HEK293 (cell line): Measurements from ENCODE around the gene ELF3.
A peak's percentile ranks its signal among the peaks of the same experiment; 100 is the strongest.

Source experiments
- EGR2 ChIP-seq: fragments of 450-650 bp; formaldehyde crosslinking; IDR thresholded peaks from 2 replicates; pipeline ENCODE4 v1.5.1; 2016; ENCODE audit warnings: low read depth, missing biosample characterization, missing genetic modification characterization
- GLI4 ChIP-seq: fragments of 450-650 bp; formaldehyde crosslinking; IDR thresholded peaks from 2 replicates; pipeline ENCODE4 v1.5.1; 2016; ENCODE audit warnings: missing biosample characterization, missing genetic modification characterization
- KLF8 ChIP-seq: fragments of 450-650 bp; formaldehyde crosslinking; IDR thresholded peaks from 2 replicates; pipeline ENCODE4 v1.5.1; 2016; ENCODE audit warnings: missing biosample characterization, missing genetic modification characterization
- SP2 ChIP-seq: fragments of 450-650 bp; formaldehyde crosslinking; IDR thresholded peaks from 2 replicates; pipeline ENCODE4 v1.5.1; 2016; ENCODE audit warnings: missing biosample characterization, missing genetic modification characterization
- ZBTB21 ChIP-seq: fragments of 450-650 bp; formaldehyde crosslinking; IDR thresholded peaks from 2 replicates; pipeline ENCODE4 v1.5.1; 2017; ENCODE audit warnings: missing biosample characterization, missing genetic modification characterization
- ZBTB7A ChIP-seq: fragments of 450-650 bp; formaldehyde crosslinking; IDR thresholded peaks from 2 replicates; pipeline ENCODE4 v1.5.1; 2016; ENCODE audit warnings: low read depth, missing biosample characterization, missing genetic modification characterization
- ZBTB8A ChIP-seq: fragments of 450-650 bp; formaldehyde crosslinking; IDR thresholded peaks from 2 replicates; pipeline ENCODE4 v1.5.1; 2016; ENCODE audit warnings: missing biosample characterization, missing genetic modification characterization
- ZIC2 ChIP-seq: fragments of 450-650 bp; formaldehyde crosslinking; IDR thresholded peaks from 2 replicates; pipeline ENCODE4 v1.5.1; 2016; ENCODE audit warnings: missing biosample characterization, missing genetic modification characterization
- ZNF114 ChIP-seq: fragments of 450-650 bp; formaldehyde crosslinking; IDR thresholded peaks from 2 replicates; pipeline ENCODE4 v1.5.0; 2017; ENCODE audit warnings: missing biosample characterization, missing genetic modification characterization
- ZNF16 ChIP-seq: fragments of 450-650 bp; formaldehyde crosslinking; IDR thresholded peaks from 2 replicates; pipeline ENCODE4 v1.5.1; 2016; ENCODE audit warnings: low read depth, missing biosample characterization, missing genetic modification characterization
- ZNF174 ChIP-seq: fragments of 450-650 bp; formaldehyde crosslinking; IDR thresholded peaks from 2 replicates; pipeline ENCODE4 v1.5.0; 2017; ENCODE audit warnings: missing biosample characterization, mild to moderate bottlenecking, missing genetic modification characterization
- ZNF335 ChIP-seq: fragments of 450-650 bp; formaldehyde crosslinking; conservative IDR thresholded peaks from 2 replicates; pipeline ENCODE4 v1.5.1; 2016; ENCODE audit warnings: missing biosample characterization, missing genetic modification characterization
- ZNF354C ChIP-seq: fragments of 450-650 bp; formaldehyde crosslinking; IDR thresholded peaks from 2 replicates; pipeline ENCODE4 v1.5.1; 2016; ENCODE audit warnings: missing biosample characterization, missing genetic modification characterization, low read depth, borderline replicate concordance
- ZNF37A ChIP-seq: fragments of 450-650 bp; IDR thresholded peaks from 2 replicates; pipeline ENCODE4 v1.5.1; 2018; ENCODE audit warnings: missing biosample characterization, missing genetic modification characterization
- ZNF501 ChIP-seq: fragments of 450-650 bp; formaldehyde crosslinking; IDR thresholded peaks from 2 replicates; pipeline ENCODE4 v1.5.1; 2016; ENCODE audit warnings: missing biosample characterization, missing genetic modification characterization
- ZNF596 ChIP-seq: fragments of 450-650 bp; IDR thresholded peaks from 2 replicates; pipeline ENCODE4 v1.5.0; 2018; ENCODE audit warnings: missing biosample characterization, mild to moderate bottlenecking, missing genetic modification characterization, moderate library complexity
- ZNF621 ChIP-seq: fragments of 450-650 bp; formaldehyde crosslinking; IDR thresholded peaks from 2 replicates; pipeline ENCODE4 v1.5.1; 2017; ENCODE audit warnings: missing biosample characterization, missing genetic modification characterization
- ZNF629 ChIP-seq: fragments of 450-650 bp; formaldehyde crosslinking; IDR thresholded peaks from 2 replicates; pipeline ENCODE4 v1.5.1; 2017; ENCODE audit warnings: missing biosample characterization, missing genetic modification characterization
- ZNF747 ChIP-seq: fragments of 450-650 bp; formaldehyde crosslinking; IDR thresholded peaks from 2 replicates; pipeline ENCODE4 v1.5.1; 2016; ENCODE audit warnings: missing biosample characterization, missing genetic modification characterization
- ZNF791 ChIP-seq: fragments of 450-650 bp; formaldehyde crosslinking; IDR thresholded peaks from 2 replicates; pipeline ENCODE4 v1.5.1; 2016; ENCODE audit warnings: missing biosample characterization, missing genetic modification characterization
- TF ChIP-seq, protein P1 (sequence below): fragments of 450-650 bp; formaldehyde crosslinking; conservative IDR thresholded peaks from 2 replicates; pipeline ENCODE4 v1.5.1; 2016; ENCODE audit warnings: low read depth, missing biosample characterization, missing genetic modification characterization
- TF ChIP-seq, protein P2 (sequence below): fragments of 450-650 bp; formaldehyde crosslinking; IDR thresholded peaks from 2 replicates; pipeline ENCODE4 v1.5.1; 2016; ENCODE audit warnings: missing biosample characterization, missing genetic modification characterization
- TF ChIP-seq, protein P3 (sequence below): fragments of 450-650 bp; formaldehyde crosslinking; IDR thresholded peaks from 2 replicates; pipeline ENCODE4 v1.5.1; 2016; ENCODE audit warnings: missing biosample characterization, missing genetic modification characterization
- TF ChIP-seq, protein P4 (sequence below): fragments of 450-650 bp; formaldehyde crosslinking; conservative IDR thresholded peaks from 2 replicates; pipeline ENCODE4 v1.5.1; 2016; ENCODE audit warnings: low read depth, missing biosample characterization, missing genetic modification characterization
- TF ChIP-seq, protein P5 (sequence below): fragments of 450-650 bp; formaldehyde crosslinking; IDR thresholded peaks from 2 replicates; pipeline ENCODE4 v1.5.1; 2016; ENCODE audit warnings: missing biosample characterization, missing genetic modification characterization

The ELF3 gene

DNA sequence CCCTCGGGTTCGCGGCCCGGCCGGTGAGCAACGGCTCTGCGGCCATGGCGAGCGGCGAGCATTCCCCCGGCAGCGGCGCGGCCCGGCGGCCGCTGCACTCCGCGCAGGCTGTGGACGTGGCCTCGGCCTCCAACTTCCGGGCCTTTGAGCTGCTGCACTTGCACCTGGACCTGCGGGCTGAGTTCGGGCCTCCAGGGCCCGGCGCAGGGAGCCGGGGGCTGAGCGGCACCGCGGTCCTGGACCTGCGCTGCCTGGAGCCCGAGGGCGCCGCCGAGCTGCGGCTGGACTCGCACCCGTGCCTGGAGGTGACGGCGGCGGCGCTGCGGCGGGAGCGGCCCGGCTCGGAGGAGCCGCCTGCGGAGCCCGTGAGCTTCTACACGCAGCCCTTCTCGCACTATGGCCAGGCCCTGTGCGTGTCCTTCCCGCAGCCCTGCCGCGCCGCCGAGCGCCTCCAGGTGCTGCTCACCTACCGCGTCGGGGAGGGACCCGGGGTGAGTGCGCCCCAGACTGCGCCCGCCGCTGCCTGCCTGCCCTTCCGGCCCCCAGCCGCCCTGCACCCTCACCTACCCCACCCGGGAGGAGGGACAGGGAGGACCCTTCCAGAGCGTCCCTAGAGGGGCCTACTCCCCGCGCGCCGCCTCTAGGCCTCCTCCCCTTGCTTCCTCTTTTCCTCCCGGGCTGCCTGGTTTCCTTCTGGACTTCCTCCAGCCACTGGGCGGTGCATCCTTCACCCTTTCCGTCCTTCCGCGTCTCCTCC is 27.6 kb upstream of the ELF3 start, which contains the start of gene RNPEP (continued):
- TF ChIP-seq EGR2 (tag by site-specific recombination) (no peak), ZBTB7A (tag by site-specific recombination) (no peak), SP2 (peak; percentile 97), ZNF16 (tag by site-specific recombination) (no peak), ZNF621 (tag by site-specific recombination) (no peak), ZNF596 (tag by site-specific recombination) (0 out of 2 replicates have a peak, but pooled peaks have one; percentile 29), ZNF354C (tag by site-specific recombination) (no peak), ZBTB8A (tag by site-specific recombination) (peak; percentile 86), ZNF37A (tag by site-specific recombination) (0 out of 2 replicates have a peak, but pooled peaks have one; percentile 18), ZNF501 (tag by site-specific recombination) (peak; percentile 76; the same call in 1 of the 2 replicates), ZIC2 (peak; percentile 53; the same call in 1 of the 2 replicates), ZNF747 (tag by site-specific recombination) (no peak), GLI4 (tag by site-specific recombination) (peak; percentile 70; the same call in 1 of the 2 replicates), ZNF114 (tag by site-specific recombination) (no peak), ZNF629 (peak; percentile 49), KLF8 (tag by site-specific recombination) (peak; percentile 86), ZNF174 (tag by site-specific recombination) (no peak), ZNF791 (tag by site-specific recombination) (no peak), ZBTB21 (tag by site-specific recombination) (no peak), ZNF335 (no peak; the same call in 1 of the 2 replicates)
- TF ChIP-seq, protein P1, sequence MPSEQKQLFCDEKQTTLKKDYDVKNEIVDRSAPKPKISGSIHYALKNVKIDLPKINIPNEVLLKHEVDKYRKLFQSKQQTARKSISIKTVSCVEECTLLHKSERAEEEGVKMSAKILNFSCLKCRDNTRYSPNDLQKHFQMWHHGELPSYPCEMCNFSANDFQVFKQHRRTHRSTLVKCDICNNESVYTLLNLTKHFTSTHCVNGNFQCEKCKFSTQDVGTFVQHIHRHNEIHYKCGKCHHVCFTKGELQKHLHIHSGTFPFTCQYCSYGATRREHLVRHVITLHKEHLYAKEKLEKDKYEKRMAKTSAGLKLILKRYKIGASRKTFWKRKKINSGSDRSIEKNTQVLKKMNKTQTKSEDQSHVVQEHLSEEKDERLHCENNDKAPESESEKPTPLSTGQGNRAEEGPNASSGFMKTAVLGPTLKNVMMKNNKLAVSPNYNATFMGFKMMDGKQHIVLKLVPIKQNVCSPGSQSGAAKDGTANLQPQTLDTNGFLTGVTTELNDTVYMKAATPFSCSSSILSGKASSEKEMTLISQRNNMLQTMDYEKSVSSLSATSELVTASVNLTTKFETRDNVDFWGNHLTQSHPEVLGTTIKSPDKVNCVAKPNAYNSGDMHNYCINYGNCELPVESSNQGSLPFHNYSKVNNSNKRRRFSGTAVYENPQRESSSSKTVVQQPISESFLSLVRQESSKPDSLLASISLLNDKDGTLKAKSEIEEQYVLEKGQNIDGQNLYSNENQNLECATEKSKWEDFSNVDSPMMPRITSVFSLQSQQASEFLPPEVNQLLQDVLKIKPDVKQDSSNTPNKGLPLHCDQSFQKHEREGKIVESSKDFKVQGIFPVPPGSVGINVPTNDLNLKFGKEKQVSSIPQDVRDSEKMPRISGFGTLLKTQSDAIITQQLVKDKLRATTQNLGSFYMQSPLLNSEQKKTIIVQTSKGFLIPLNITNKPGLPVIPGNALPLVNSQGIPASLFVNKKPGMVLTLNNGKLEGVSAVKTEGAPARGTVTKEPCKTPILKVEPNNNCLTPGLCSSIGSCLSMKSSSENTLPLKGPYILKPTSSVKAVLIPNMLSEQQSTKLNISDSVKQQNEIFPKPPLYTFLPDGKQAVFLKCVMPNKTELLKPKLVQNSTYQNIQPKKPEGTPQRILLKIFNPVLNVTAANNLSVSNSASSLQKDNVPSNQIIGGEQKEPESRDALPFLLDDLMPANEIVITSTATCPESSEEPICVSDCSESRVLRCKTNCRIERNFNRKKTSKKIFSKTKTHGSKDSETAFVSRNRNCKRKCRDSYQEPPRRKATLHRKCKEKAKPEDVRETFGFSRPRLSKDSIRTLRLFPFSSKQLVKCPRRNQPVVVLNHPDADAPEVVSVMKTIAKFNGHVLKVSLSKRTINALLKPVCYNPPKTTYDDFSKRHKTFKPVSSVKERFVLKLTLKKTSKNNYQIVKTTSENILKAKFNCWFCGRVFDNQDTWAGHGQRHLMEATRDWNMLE (tag by site-specific recombination) = no peak
- TF ChIP-seq, protein P2, sequence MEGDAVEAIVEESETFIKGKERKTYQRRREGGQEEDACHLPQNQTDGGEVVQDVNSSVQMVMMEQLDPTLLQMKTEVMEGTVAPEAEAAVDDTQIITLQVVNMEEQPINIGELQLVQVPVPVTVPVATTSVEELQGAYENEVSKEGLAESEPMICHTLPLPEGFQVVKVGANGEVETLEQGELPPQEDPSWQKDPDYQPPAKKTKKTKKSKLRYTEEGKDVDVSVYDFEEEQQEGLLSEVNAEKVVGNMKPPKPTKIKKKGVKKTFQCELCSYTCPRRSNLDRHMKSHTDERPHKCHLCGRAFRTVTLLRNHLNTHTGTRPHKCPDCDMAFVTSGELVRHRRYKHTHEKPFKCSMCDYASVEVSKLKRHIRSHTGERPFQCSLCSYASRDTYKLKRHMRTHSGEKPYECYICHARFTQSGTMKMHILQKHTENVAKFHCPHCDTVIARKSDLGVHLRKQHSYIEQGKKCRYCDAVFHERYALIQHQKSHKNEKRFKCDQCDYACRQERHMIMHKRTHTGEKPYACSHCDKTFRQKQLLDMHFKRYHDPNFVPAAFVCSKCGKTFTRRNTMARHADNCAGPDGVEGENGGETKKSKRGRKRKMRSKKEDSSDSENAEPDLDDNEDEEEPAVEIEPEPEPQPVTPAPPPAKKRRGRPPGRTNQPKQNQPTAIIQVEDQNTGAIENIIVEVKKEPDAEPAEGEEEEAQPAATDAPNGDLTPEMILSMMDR (tag by site-specific recombination) = peak; percentile 95
- TF ChIP-seq, protein P3, sequence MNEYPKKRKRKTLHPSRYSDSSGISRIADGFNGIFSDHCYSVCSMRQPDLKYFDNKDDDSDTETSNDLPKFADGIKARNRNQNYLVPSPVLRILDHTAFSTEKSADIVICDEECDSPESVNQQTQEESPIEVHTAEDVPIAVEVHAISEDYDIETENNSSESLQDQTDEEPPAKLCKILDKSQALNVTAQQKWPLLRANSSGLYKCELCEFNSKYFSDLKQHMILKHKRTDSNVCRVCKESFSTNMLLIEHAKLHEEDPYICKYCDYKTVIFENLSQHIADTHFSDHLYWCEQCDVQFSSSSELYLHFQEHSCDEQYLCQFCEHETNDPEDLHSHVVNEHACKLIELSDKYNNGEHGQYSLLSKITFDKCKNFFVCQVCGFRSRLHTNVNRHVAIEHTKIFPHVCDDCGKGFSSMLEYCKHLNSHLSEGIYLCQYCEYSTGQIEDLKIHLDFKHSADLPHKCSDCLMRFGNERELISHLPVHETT = no peak
- TF ChIP-seq, protein P4, sequence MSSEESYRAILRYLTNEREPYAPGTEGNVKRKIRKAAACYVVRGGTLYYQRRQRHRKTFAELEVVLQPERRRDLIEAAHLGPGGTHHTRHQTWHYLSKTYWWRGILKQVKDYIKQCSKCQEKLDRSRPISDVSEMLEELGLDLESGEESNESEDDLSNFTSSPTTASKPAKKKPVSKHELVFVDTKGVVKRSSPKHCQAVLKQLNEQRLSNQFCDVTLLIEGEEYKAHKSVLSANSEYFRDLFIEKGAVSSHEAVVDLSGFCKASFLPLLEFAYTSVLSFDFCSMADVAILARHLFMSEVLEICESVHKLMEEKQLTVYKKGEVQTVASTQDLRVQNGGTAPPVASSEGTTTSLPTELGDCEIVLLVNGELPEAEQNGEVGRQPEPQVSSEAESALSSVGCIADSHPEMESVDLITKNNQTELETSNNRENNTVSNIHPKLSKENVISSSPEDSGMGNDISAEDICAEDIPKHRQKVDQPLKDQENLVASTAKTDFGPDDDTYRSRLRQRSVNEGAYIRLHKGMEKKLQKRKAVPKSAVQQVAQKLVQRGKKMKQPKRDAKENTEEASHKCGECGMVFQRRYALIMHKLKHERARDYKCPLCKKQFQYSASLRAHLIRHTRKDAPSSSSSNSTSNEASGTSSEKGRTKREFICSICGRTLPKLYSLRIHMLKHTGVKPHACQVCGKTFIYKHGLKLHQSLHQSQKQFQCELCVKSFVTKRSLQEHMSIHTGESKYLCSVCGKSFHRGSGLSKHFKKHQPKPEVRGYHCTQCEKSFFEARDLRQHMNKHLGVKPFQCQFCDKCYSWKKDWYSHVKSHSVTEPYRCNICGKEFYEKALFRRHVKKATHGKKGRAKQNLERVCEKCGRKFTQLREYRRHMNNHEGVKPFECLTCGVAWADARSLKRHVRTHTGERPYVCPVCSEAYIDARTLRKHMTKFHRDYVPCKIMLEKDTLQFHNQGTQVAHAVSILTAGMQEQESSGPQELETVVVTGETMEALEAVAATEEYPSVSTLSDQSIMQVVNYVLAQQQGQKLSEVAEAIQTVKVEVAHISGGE (tag by site-specific recombination) = peak; percentile 98
- TF ChIP-seq, protein P5, sequence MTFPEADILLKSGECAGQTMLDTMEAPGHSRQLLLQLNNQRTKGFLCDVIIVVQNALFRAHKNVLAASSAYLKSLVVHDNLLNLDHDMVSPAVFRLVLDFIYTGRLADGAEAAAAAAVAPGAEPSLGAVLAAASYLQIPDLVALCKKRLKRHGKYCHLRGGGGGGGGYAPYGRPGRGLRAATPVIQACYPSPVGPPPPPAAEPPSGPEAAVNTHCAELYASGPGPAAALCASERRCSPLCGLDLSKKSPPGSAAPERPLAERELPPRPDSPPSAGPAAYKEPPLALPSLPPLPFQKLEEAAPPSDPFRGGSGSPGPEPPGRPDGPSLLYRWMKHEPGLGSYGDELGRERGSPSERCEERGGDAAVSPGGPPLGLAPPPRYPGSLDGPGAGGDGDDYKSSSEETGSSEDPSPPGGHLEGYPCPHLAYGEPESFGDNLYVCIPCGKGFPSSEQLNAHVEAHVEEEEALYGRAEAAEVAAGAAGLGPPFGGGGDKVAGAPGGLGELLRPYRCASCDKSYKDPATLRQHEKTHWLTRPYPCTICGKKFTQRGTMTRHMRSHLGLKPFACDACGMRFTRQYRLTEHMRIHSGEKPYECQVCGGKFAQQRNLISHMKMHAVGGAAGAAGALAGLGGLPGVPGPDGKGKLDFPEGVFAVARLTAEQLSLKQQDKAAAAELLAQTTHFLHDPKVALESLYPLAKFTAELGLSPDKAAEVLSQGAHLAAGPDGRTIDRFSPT (tag by site-specific recombination) = peak; percentile 36; the same call in 1 of the 2 replicates
